Psoas muscle (tissue), 8 donors: Measurements from ENCODE around the gene INPP4A. TPM values are rescaled to one million over a fixed set of nuclear protein-coding genes. Genes with fewer than 3 reads are reported as not detected.

Source experiments
- ATAC-seq, 4 donors: fragments of 200-7000 bp; cut with Tn5 transposase; one replicate each; pipeline ENCODE4 v1.9.1; 2020; ENCODE audit warnings: moderate library complexity in 3 of 4, mild to moderate bottlenecking in 2 of 4
- DNase-seq, 2 donors: peaks; one replicate each; pipeline ENCODE4 v3.0.0-alpha.2; 2020
- H3K27ac ChIP-seq: fragments of 200-600 bp; one replicate; pipeline ENCODE4 v1.8.0; 2022
- H3K27me3 ChIP-seq, 3 donors: fragments of 200-600 bp in 1 of 3; one replicate each; pipeline versions ENCODE4 v1.6.1 to v1.8.0; 2013 to 2022; ENCODE audit warnings: low read length in 2 of 3, mild to moderate bottlenecking in 2 of 3, moderate library complexity in 1 of 3; ENCODE audit not compliant: insufficient read depth in 3 of 3
- H3K36me3 ChIP-seq, 2 donors: fragments of 200-600 bp in 1 of 2; one replicate each; pipeline versions ENCODE4 v1.6.1 to v1.8.0; 2013 to 2022; ENCODE audit warnings: low read depth in 1 of 2, mild to moderate bottlenecking in 1 of 2, moderate library complexity in 1 of 2; ENCODE audit not compliant: insufficient read depth in 1 of 2
- H3K4me1 ChIP-seq: fragments of 200-600 bp; one replicate; pipeline ENCODE4 v1.8.0; 2022
- H3K4me3 ChIP-seq: fragments of 200-600 bp; one replicate; pipeline ENCODE4 v1.8.0; 2022; ENCODE audit warnings: mild to moderate bottlenecking
- H3K9me3 ChIP-seq: fragments of 200-600 bp; one replicate; pipeline ENCODE4 v1.8.0; 2022
- WGBS, 3 donors: extraction: QIAGEN DNeasy Blood & Tissue Kit; methylation state at CpG; one replicate each; pipeline versions ENCODE4 v1.1.6 to v1.1.7; 2013; 5-methylcytosine and 5-hydroxymethylcytosine counted together
- intact Hi-C, 2 donors: fragments of 100-400 bp; cut with DNase I; formaldehyde crosslinking; loops; one replicate each; pipeline versions ENCODE4 v1.11.0 to v1.14.2; 2022
- polyA plus RNA-seq, 3 donors: library from polyadenylated mRNA; stranded (reverse); fragments of 200-250 nt; gene quantifications; one replicate each; pipeline ENCODE4 v1.2.3, GENCODE V29; 2013
- total RNA-seq, 4 donors: library from RNA; stranded (reverse); fragmentation: NEBNext Ultra II Directional in 2 of 4; extraction: Animal tissue kit (Norgen Biotek cat#: 25700) in 2 of 4; gene quantifications; one replicate each; pipeline versions ENCODE4 v1.2.1 to v1.2.4, GENCODE V29; 2021 to 2023
- TF ChIP-seq, protein P1 (sequence below): fragments of 200-600 bp; IDR thresholded peaks from one replicate; pipeline ENCODE4 v1.8.0; 2022; ENCODE audit warnings: antibody characterized with exemption
- donor health status: healthy with polysubstance abuse.
- donor health status: DM: no; HTN: no; CAD: no; lungs with moderate emphysema.
- donor health status: Bipolar disorder and iron deficiency.
- donor health status: healthy.
- donor health status: DM: yes; HTN: yes; CAD: no.
- donor health status: DM: no; HTN: no; CAD: no.
- donor health status: DM: no; HTN: no; CAD: no.
- donor health status: DM: yes; HTN: yes; CAD: no.

INPP4A gene
- total and polyA plus RNA-seq, 7 donors, result 2.2 to 19.7 (median 9.8) TPM

DNA sequence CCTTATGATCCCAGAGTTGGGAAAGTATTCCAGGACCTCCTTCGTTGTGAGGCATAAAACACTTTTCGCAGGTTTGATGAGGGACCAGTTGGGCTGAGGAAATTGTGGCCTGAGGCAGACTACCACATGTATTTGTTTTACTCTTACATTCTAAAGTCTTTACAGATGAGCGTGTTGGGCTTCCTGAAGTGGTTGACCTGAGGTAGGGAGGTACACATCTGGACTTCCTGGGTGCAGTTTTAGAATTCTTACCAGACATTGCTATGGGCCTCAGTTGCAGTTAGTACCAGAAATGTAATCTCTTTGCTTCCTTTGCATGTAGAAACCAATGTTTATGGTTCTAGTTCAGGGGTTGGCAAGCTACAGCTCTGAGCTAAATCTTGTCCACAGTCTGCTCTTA lies 114.9 kb downstream of the INPP4A start:
- Histone ChIP-seq H3K27me3 (no peaks in the 10 kb centered on the region), H3K4me3 (no peak overlapping the region), H3K27ac (no peak overlapping the region), H3K36me3 (peaks cover 0 to 63% of the 10 kb centered on the region in 2 donors), H3K9me3 (no peaks in the 10 kb centered on the region), H3K4me1 (peaks cover 8% of the 10 kb centered on the region)
- 94 to 95% (median 94%) methylated on average over 3 of the region's 3 CpGs for WGBS, 3 donors
- intact Hi-C loops, result no loop called here
- no peak for DNase-seq
- TF ChIP-seq, protein P1, sequence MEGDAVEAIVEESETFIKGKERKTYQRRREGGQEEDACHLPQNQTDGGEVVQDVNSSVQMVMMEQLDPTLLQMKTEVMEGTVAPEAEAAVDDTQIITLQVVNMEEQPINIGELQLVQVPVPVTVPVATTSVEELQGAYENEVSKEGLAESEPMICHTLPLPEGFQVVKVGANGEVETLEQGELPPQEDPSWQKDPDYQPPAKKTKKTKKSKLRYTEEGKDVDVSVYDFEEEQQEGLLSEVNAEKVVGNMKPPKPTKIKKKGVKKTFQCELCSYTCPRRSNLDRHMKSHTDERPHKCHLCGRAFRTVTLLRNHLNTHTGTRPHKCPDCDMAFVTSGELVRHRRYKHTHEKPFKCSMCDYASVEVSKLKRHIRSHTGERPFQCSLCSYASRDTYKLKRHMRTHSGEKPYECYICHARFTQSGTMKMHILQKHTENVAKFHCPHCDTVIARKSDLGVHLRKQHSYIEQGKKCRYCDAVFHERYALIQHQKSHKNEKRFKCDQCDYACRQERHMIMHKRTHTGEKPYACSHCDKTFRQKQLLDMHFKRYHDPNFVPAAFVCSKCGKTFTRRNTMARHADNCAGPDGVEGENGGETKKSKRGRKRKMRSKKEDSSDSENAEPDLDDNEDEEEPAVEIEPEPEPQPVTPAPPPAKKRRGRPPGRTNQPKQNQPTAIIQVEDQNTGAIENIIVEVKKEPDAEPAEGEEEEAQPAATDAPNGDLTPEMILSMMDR, result no peak
- ATAC-seq, result no peak

GRCh38 chr2:98560256-98560771 lies 115.7 kb downstream of the INPP4A start:
- Histone ChIP-seq H3K36me3 (peaks cover 0 to 63% of the 10 kb centered on the region in 2 donors), H3K27ac (peak overlapping the region; percentile 60), H3K4me3 (no peak overlapping the region), H3K9me3 (no peaks in the 10 kb centered on the region), H3K27me3 (no peaks in the 10 kb centered on the region), H3K4me1 (peaks cover 8% of the 10 kb centered on the region)
- intact Hi-C loops, result no loop called here
- no peak for DNase-seq
- TF ChIP-seq, protein P1, result no peak
- peak; percentile 84 to 90 (median 87) for ATAC-seq
- 91 to 94% (median 94%) methylated on average over 9 of the region's 9 CpGs for WGBS, 3 donors

DNA sequence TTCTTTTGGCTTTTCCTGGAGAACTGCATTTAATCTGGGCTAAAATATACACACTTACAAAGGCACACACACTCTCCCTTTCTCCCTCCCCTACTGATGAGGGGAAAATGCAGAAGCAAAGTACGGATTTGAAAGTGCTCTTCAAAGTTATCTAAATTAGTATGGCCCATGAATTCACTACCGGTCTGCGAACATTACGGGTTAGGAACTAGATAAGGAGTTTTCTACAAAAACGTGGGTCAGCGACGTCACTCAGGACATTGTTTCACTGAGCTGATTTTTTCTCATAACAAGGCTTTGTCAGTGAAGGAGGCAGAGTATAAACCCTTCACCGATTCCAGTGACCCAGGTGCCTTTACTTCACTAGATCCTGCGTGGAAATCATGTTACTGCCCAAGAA lies 116.4 kb downstream of the INPP4A start:
- no peaks in the 10 kb centered on the region for H3K27me3 ChIP-seq
- H3K4me3 ChIP-seq, result no peak overlapping the region
- peaks cover 0 to 64% of the 10 kb centered on the region in 2 donors for H3K36me3 ChIP-seq
- WGBS, 3 donors, result 93 to 96% (median 95%) methylated on average over 9 of the region's 9 CpGs
- H3K27ac ChIP-seq, result no peak overlapping the region
- intact Hi-C loops, result no loop called here
- no peak for DNase-seq
- H3K4me1 ChIP-seq, result peaks cover 8% of the 10 kb centered on the region
- no peaks in the 10 kb centered on the region for H3K9me3 ChIP-seq
- no peak for ATAC-seq
- TF ChIP-seq, protein P1, result no peak

DNA sequence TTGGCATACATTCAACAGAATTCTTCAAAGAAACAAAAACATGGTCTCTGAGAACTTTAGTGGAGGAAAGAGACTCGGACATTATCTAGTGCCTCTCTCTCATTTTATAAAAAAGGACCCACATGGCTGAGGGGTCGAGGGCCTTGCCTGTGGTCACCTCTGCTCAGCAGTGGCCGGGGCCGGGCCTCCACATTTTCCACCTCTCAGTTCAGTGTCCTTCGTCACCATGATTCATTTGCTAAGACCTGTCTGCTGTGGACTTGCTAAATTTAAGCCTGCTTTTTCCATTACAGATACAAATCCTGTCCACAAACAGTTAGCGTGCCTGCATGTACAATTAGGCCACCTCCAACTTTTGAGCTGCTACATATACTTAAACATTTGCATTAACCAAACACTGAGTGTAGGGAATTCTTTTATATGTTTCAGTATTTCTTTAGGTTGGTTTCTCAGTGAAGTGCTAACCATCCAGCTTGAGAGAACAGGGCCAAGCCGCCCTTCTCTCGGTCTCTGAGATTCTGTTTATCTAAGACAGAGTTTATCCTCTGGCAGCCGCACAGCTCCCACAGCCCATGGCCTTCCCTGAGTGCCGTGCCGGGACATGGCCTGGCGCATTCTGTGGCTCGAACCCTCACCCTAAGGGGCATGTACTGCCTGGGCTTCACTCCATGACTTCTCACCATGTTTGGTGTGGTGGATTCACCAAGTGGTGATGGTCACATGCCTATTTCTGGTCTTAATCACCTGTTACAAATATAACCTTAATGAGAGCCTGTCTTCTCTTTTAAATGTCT lies 117.4 kb downstream of the INPP4A start:
- ATAC-seq, result peak in 3 of 4 donors; percentile 32 to 56 (median 44)
- Histone ChIP-seq H3K27ac (peak overlapping the region; percentile 30), H3K9me3 (no peaks in the 10 kb centered on the region), H3K36me3 (peaks cover 0 to 64% of the 10 kb centered on the region in 2 donors), H3K4me1 (peaks cover 8% of the 10 kb centered on the region), H3K4me3 (no peak overlapping the region), H3K27me3 (no peaks in the 10 kb centered on the region)
- DNase-seq, result no peak
- intact Hi-C loops, result no loop called here
- TF ChIP-seq, protein P1, result no peak
- 62 to 73% (median 64%) methylated on average over 13 of the region's 13 CpGs for WGBS, 3 donors
